H1 (cell line): ENCODE data around the gene CLEC1A. TPM values are rescaled to one million over a fixed set of nuclear protein-coding genes. Genes with fewer than 3 reads are reported as not detected.

Experiments used
- CTCF ChIA-PET: fragments of 300-600 bp; sonication (Branson Sonifier 250); formaldehyde crosslinking; loops from one replicate; lab custom pipeline; 2021; ENCODE audit not compliant: partially characterized antibody; lab: Charles Lee
- POLR2A ChIA-PET: fragments of 300-600 bp; sonication (Branson Sonifier 250); formaldehyde crosslinking; loops from one replicate; lab custom pipeline; 2021; ENCODE audit warnings: inconsistent platforms; ENCODE audit not compliant: partially characterized antibody; lab: Charles Lee
- DNase-seq, 2 experiments: peaks; one replicate each; pipeline versions ENCODE4 v3.0.0 to v3.0.0-alpha.2; 2010 to 2022; ENCODE audit warnings: low spot score in 2 of 2, low read depth in 1 of 2, mixed read lengths in 1 of 2
- FAIRE-seq: peaks from 2 replicates; lab custom pipeline; 2011; peaks lifted over from hg19 to GRCh38; lab: Jason Lieb, UNC
- H2AFZ ChIP-seq: 2 replicates; pipeline ENCODE4 v1.8.1; 2012; ENCODE audit warnings: low read length, inconsistent platforms
- H2AK5ac ChIP-seq: 2 replicates; pipeline ENCODE4 v1.6.1; 2013; ENCODE audit warnings: low read depth, low read length
- H2BK120ac ChIP-seq: replicated peaks from 2 replicates; pipeline ENCODE3; 2013; ENCODE audit warnings: low read depth, low read length, inconsistent platforms
- H2BK12ac ChIP-seq: 2 replicates; pipeline ENCODE4 v1.6.1; 2013; ENCODE audit warnings: low read depth, low read length
- H2BK15ac ChIP-seq: 2 replicates; pipeline ENCODE4 v1.6.1; 2013; ENCODE audit warnings: low read length
- H2BK20ac ChIP-seq: 2 replicates; pipeline ENCODE4 v1.6.1; 2013; ENCODE audit warnings: low read length
- H2BK5ac ChIP-seq: 2 replicates; pipeline ENCODE4 v1.6.1; 2013; ENCODE audit warnings: low read depth, low read length
- H3K14ac ChIP-seq: 2 replicates; pipeline ENCODE4 v1.6.1; 2013; ENCODE audit warnings: inconsistent platforms; ENCODE audit not compliant: insufficient read length
- H3K18ac ChIP-seq: 2 replicates; pipeline ENCODE4 v1.6.1; 2013; ENCODE audit warnings: low read length; ENCODE audit errors: extremely low read depth
- H3K23ac ChIP-seq: 2 replicates; pipeline ENCODE4 v1.6.1; 2013; ENCODE audit warnings: inconsistent platforms; ENCODE audit not compliant: insufficient read length
- H3K23me2 ChIP-seq: 2 replicates; pipeline ENCODE4 v1.6.1; 2013; ENCODE audit warnings: low read depth, low read length
- H3K27ac ChIP-seq: 2 replicates; pipeline ENCODE4 v1.6.1; 2011; ENCODE audit warnings: low read depth, low read length, inconsistent platforms
- H3K27me3 ChIP-seq, 4 experiments: replicated peaks in 1 of 4; 1 replicate in 1 of 4; 2 replicates in 3 of 4; pipeline versions ENCODE4 v1.6.1 to v1.8.1; 2011 to 2013; ENCODE audit warnings: low read length in 3 of 4, mild to moderate bottlenecking in 3 of 4, inconsistent platforms in 2 of 4, mixed read lengths in 2 of 4, moderate library complexity in 1 of 4; ENCODE audit not compliant: control insufficient read depth in 3 of 4, insufficient read depth in 3 of 4; ENCODE audit errors: extremely low read depth in 1 of 4
- H3K36me3 ChIP-seq, 4 experiments: 2 replicates each; pipeline versions ENCODE4 v1.6.1 to v1.8.1; 2011 to 2013; ENCODE audit warnings: mild to moderate bottlenecking in 4 of 4, low read length in 3 of 4, moderate library complexity in 2 of 4, control low read depth in 1 of 4, inconsistent platforms in 1 of 4; ENCODE audit not compliant: insufficient read depth in 4 of 4, control insufficient read depth in 2 of 4
- H3K4ac ChIP-seq: replicated peaks from 2 replicates; pipeline ENCODE3; 2013; ENCODE audit warnings: low read length, low read depth, mixed read lengths, inconsistent platforms; ENCODE audit not compliant: insufficient read length
- H3K4me1 ChIP-seq, 4 experiments: replicated peaks in 1 of 4; 1 replicate in 1 of 4; 2 replicates in 3 of 4; pipeline versions ENCODE4 v1.6.1 to v1.8.1; 2011 to 2013; ENCODE audit warnings: low read length in 3 of 4, inconsistent platforms in 2 of 4, mixed read lengths in 1 of 4; ENCODE audit not compliant: insufficient read depth in 4 of 4, control insufficient read depth in 3 of 4
- H3K4me2 ChIP-seq, 2 experiments: 2 replicates each; pipeline versions ENCODE4 v1.6.1 to v1.8.1; 2011 to 2013; ENCODE audit warnings: low read depth in 2 of 2, low read length in 2 of 2, control low read depth in 1 of 2, inconsistent platforms in 1 of 2, mild to moderate bottlenecking in 1 of 2; ENCODE audit not compliant: insufficient read depth in 1 of 2
- H3K4me3 ChIP-seq, 4 experiments: fragments of 200-600, 300-600 bp in 1 of 4; sonication (generic), shearing (Covaris generic), sonication (Bioruptor Twin) in 1 of 4; 2 replicates each; pipeline versions ENCODE4 v1.5.1 to v1.8.1; 2011 to 2016; ENCODE audit warnings: low read length in 4 of 4, low read depth in 3 of 4, control low read depth in 2 of 4, inconsistent platforms in 2 of 4, mild to moderate bottlenecking in 2 of 4, mixed read lengths in 1 of 4, moderate library complexity in 1 of 4; ENCODE audit not compliant: insufficient read depth in 2 of 4; ENCODE audit errors: extremely low read depth in 1 of 4
- H3K56ac ChIP-seq: replicated peaks from 2 replicates; pipeline ENCODE3; 2013; ENCODE audit warnings: low read depth, mild to moderate bottlenecking, mixed read lengths, low read length, inconsistent platforms; ENCODE audit not compliant: insufficient read length
- H3K79me1 ChIP-seq: 2 replicates; pipeline ENCODE4 v1.6.1; 2013; ENCODE audit warnings: low read depth, low read length, control low read depth
- H3K79me2 ChIP-seq, 2 experiments: 2 replicates each; pipeline versions ENCODE4 v1.6.1 to v1.8.1; 2012 to 2013; ENCODE audit warnings: low read length in 2 of 2, mild to moderate bottlenecking in 2 of 2, inconsistent platforms in 1 of 2; ENCODE audit not compliant: insufficient read depth in 2 of 2, control insufficient read depth in 1 of 2
- H3K9ac ChIP-seq, 4 experiments: replicated peaks in 1 of 4; 1 replicate in 1 of 4; 2 replicates in 3 of 4; pipeline versions ENCODE4 v1.6.1 to v1.8.1; 2011 to 2013; ENCODE audit warnings: low read depth in 3 of 4, low read length in 3 of 4, control low read depth in 2 of 4, mild to moderate bottlenecking in 2 of 4, moderate library complexity in 2 of 4, inconsistent platforms in 1 of 4; ENCODE audit errors: extremely low read depth in 1 of 4
- H3K9me3 ChIP-seq, 2 experiments: 2 replicates each; pipeline versions ENCODE4 v1.6.1 to v1.8.1; 2012 to 2013; ENCODE audit warnings: mild to moderate bottlenecking in 2 of 2, moderate library complexity in 2 of 2, control low read depth in 1 of 2, inconsistent platforms in 1 of 2, low read depth in 1 of 2, low read length in 1 of 2, mixed read lengths in 1 of 2; ENCODE audit not compliant: insufficient read depth in 2 of 2
- H4K20me1 ChIP-seq, 2 experiments: replicated peaks in 1 of 2; 2 replicates each; pipeline versions ENCODE3 to v1.8.1; 2011 to 2013; ENCODE audit warnings: inconsistent platforms in 2 of 2, low read length in 2 of 2, mild to moderate bottlenecking in 1 of 2; ENCODE audit not compliant: insufficient read depth in 2 of 2, control insufficient read depth in 1 of 2
- H4K5ac ChIP-seq: 2 replicates; pipeline ENCODE4 v1.6.1; 2013; ENCODE audit warnings: low read length, low read depth, mixed read lengths, inconsistent platforms; ENCODE audit not compliant: insufficient read length
- H4K8ac ChIP-seq: 2 replicates; pipeline ENCODE4 v1.8.0; 2013; ENCODE audit warnings: mild to moderate bottlenecking, moderate library complexity, low read length, inconsistent platforms; ENCODE audit not compliant: insufficient read depth; ENCODE audit errors: extremely low read depth
- H4K91ac ChIP-seq: replicated peaks from 2 replicates; pipeline ENCODE3; 2013; ENCODE audit warnings: low read length, mixed read lengths, inconsistent platforms; ENCODE audit not compliant: insufficient read length
- CEBPB ChIP-seq: IDR thresholded peaks from 2 replicates; pipeline ENCODE4 v1.6.1; 2012; ENCODE audit warnings: low read depth, low read length
- CTCF ChIP-seq, 3 experiments: IDR thresholded peaks; 1 replicate in 2 of 3; 2 replicates in 1 of 3; pipeline versions ENCODE4 v1.5.1 to v1.6.1; 2011; ENCODE audit warnings: low read length in 3 of 3, mild to moderate bottlenecking in 3 of 3, inconsistent platforms in 2 of 3, low read depth in 1 of 3, moderate library complexity in 1 of 3; ENCODE audit not compliant: insufficient read depth in 1 of 3; ENCODE audit errors: control extremely low read depth in 1 of 3
- EP300 ChIP-seq, 2 experiments: IDR thresholded peaks; 1 replicate in 1 of 2; 2 replicates in 1 of 2; pipeline ENCODE4 v1.6.1; 2011 to 2012; ENCODE audit warnings: low read depth in 2 of 2, low read length in 2 of 2, mild to moderate bottlenecking in 2 of 2, borderline replicate concordance in 1 of 2, inconsistent platforms in 1 of 2, moderate library complexity in 1 of 2
- NANOG ChIP-seq: IDR thresholded peaks from 2 replicates; pipeline ENCODE4 v1.6.1; 2011; ENCODE audit warnings: low read length, low read depth, mild to moderate bottlenecking, inconsistent platforms; ENCODE audit not compliant: insufficient read depth, poor library complexity, severe bottlenecking
- POLR2A ChIP-seq, 2 experiments: IDR thresholded peaks; 1 replicate in 1 of 2; 2 replicates in 1 of 2; pipeline ENCODE4 v1.6.1; 2011; ENCODE audit warnings: low read depth in 2 of 2, low read length in 2 of 2, mild to moderate bottlenecking in 2 of 2; ENCODE audit errors: control extremely low read depth in 1 of 2
- POLR2AphosphoS5 ChIP-seq: IDR thresholded peaks from 2 replicates; pipeline ENCODE4 v1.6.1; 2011; ENCODE audit warnings: low read depth, low read length
- POU5F1 ChIP-seq: IDR thresholded peaks from 2 replicates; pipeline ENCODE4 v1.6.1; 2011; ENCODE audit warnings: low read depth, mild to moderate bottlenecking, low read length, moderate library complexity
- SIX5 ChIP-seq: IDR thresholded peaks from 2 replicates; pipeline ENCODE4 v1.6.1; 2011; ENCODE audit warnings: mild to moderate bottlenecking, low read depth, low read length
- SUZ12 ChIP-seq: fragments of 200-600 bp; sonication (generic); IDR thresholded peaks from 2 replicates; pipeline ENCODE4 v1.6.1; 2012; ENCODE audit warnings: mild to moderate bottlenecking, inconsistent platforms, low read length, moderate library complexity, mixed read lengths
- TAF1 ChIP-seq: IDR thresholded peaks from 2 replicates; pipeline ENCODE4 v1.6.1; 2011; ENCODE audit warnings: mild to moderate bottlenecking, low read depth, low read length
- TAF7 ChIP-seq: optimal IDR thresholded peaks from 2 replicates; pipeline ENCODE3; 2011; ENCODE audit warnings: low read depth, mild to moderate bottlenecking, inconsistent platforms, low read length, moderate library complexity, borderline replicate concordance
- WGBS, 2 experiments: shearing (Covaris generic) in 1 of 2; methylation state at CpG; one replicate each; pipeline versions ENCODE4 v1.1.6 to v1.1.7; 2013 to 2015; ENCODE audit warnings: low lambda C conversion rate in 2 of 2, mixed read lengths in 2 of 2, inconsistent platforms in 1 of 2, low coverage in 1 of 2, missing lambda C conversion rate in 1 of 2; ENCODE audit not compliant: insufficient replicate concordance in 2 of 2, insufficient coverage in 1 of 2, insufficient read length in 1 of 2; ENCODE audit errors: extremely low coverage in 1 of 2, missing lambda C conversion rate in 1 of 2; 5-methylcytosine and 5-hydroxymethylcytosine counted together
- polyA plus RNA-seq, 7 experiments: library from polyadenylated mRNA; depleted of rRNA in 3 of 7; stranded (reverse) in 5 of 7; unstranded in 2 of 7; fragments of >200 nt in 5 of 7; fragments of 200-250 nt in 2 of 7; gene quantifications; 1 replicate in 5 of 7; 2 replicates in 1 of 7; 4 replicates in 1 of 7; pipeline versions ENCODE4 v1.2.1 to v1.2.3, GENCODE V29; 2011 to 2013; ENCODE audit warnings: missing spikeins in 2 of 7, mixed read lengths in 2 of 7
- total RNA-seq: library from RNA; stranded (reverse); fragmentation: NEBNext Ultra II Directional; extraction: Animal tissue kit (Norgen Biotek cat#: 25700); gene quantifications from 2 replicates; pipeline ENCODE4 v1.2.1, GENCODE V29; 2021

CLEC1A gene
- total and polyA plus RNA-seq, 2 of the 8 experiments (the other 6 are each of a cell fraction or from before 2014, with no cell fraction given): 0.20 TPM; not detected in 1

GRCh38 chr12:10113075-10113474 is 14.3 kb upstream of the CLEC1A start:
- Histone ChIP-seq H2AK5ac (no peak overlapping the region), H3K9me3 (peaks cover 0 to 4% of the 10 kb centered on the region in 2 experiments; a peak in 1 of 4 replicates), H3K9ac (no peak overlapping the region), H2BK5ac (no peak overlapping the region), H2BK12ac (no peak overlapping the region), H3K27ac (no peak overlapping the region), H2BK120ac (no peak overlapping the region), H2AFZ (no peak overlapping the region), H2BK15ac (no peak overlapping the region), H3K4ac (no peak overlapping the region), H3K27me3 (no peaks in the 10 kb centered on the region), H3K4me3 (no peak overlapping the region), H4K20me1 (no peaks in the 10 kb centered on the region), H3K23ac (no peak overlapping the region), H3K18ac (no peak overlapping the region), H3K79me2 (no peaks in the 10 kb centered on the region), H3K79me1 (no peaks in the 10 kb centered on the region), H2BK20ac (no peak overlapping the region), H3K23me2 (no peaks in the 10 kb centered on the region), H3K14ac (no peak overlapping the region), H4K5ac (no peak overlapping the region), H4K91ac (no peak overlapping the region), H4K8ac (no peak overlapping the region), H3K36me3 (no peaks in the 10 kb centered on the region; a peak in 1 of 8 replicates), H3K4me2 (no peak overlapping the region), H3K4me1 (no peaks in the 10 kb centered on the region), H3K56ac (no peak overlapping the region)
- POLR2A ChIA-PET: no interaction called here
- no peak for TF ChIP-seq NANOG
- TF ChIP-seq CEBPB: no peak
- TF ChIP-seq TAF7: no peak
- no peak for TF ChIP-seq POU5F1
- TF ChIP-seq SUZ12: no peak
- TF ChIP-seq CTCF (IDR thresholded peaks at IDR 0.05; ENCODE audit: control extremely low read depth in 1 of 3, insufficient read depth in 1 of 3, low read depth in 1 of 3, low read length in 3 of 3): no peak
- no peak for TF ChIP-seq TAF1
- TF ChIP-seq EP300 (IDR thresholded peaks at IDR 0.05; ENCODE audit: borderline replicate concordance in 1 of 2, low read depth in 2 of 2, low read length in 2 of 2): no peak
- TF ChIP-seq POLR2AphosphoS5: no peak
- TF ChIP-seq SIX5: no peak
- TF ChIP-seq POLR2A (IDR thresholded peaks at IDR 0.05; ENCODE audit: control extremely low read depth in 1 of 2, low read depth in 2 of 2, low read length in 2 of 2): no peak
- FAIRE-seq: no peak
- CTCF ChIA-PET: no interaction called here
- WGBS, 2 experiments: 94% methylated on average over 1 of the region's 1 CpG; no CpG with 5 or more reads in 1 of the 2 experiments
- no peak for DNase-seq
